NCI-H2227 (cell line): ENCODE measurements around the gene ZMYM4.

Source experiments
- DNase-seq: peaks from one replicate; lab custom pipeline; 2025; ENCODE audit not compliant: unreplicated experiment; lab: John Stamatoyannopoulos, UW

The ZMYM4 gene

GRCh38 chr1:35274197-35274596 lies 5.7 kb downstream of the ZMYM4 start:
- DNase-seq: no peak

DNA sequence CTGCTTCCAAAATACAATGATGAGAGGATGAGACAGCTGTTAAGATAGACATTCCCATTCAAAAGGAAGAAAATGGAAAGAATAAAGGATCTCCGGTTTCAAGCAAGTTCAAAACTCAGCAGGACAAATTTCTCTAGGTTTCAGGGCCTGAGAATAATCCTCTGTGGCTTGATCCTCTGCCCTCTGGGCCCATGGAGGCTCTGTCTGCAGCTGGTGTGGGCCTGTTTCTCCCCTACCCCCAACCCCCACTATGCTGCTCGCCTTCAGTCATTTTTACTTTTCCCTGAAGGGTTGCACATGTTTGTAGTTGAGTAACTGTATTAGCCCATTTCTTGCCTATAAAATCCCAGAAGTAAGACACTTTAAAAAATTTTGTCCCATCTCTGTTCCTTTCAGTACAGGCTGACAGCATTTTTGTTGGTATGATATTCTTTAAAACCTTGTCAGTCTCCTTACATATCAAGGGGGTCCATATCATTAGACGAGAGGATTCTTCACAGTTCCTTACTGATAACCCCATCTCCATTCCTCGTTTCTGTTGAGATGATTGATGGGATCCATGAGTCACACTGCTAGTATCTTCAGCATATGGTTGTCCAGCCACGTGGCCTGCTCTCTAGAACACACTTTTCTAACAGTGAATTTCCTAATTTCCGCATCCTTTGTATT lies 10.5 kb downstream of the ZMYM4 start:
- DNase-seq: no peak

GRCh38 chr1:35279555-35279904 lies 11.0 kb downstream of the ZMYM4 start:
- DNase-seq: no peak

DNA sequence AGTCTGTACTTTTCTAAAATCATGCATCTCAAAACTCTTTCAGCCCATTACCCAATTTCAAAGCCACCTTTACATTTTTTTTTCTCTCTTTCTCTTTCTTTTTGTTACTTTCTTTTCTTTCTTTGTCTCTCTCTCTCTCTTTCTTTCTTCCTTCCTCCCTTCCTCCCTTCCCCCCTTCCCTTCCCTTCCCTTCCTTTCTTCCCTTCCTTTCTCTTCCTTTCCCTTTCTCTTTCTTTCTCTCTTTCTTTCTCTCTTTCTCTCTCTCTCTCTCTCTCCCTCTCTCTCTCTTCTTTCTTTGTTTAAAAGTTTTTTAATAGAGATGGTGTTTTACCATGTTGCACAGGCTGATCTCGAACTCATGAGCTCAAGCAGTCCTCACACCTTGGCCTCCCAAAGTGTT lies 11.5 kb downstream of the ZMYM4 start:
- DNase-seq: no peak

DNA sequence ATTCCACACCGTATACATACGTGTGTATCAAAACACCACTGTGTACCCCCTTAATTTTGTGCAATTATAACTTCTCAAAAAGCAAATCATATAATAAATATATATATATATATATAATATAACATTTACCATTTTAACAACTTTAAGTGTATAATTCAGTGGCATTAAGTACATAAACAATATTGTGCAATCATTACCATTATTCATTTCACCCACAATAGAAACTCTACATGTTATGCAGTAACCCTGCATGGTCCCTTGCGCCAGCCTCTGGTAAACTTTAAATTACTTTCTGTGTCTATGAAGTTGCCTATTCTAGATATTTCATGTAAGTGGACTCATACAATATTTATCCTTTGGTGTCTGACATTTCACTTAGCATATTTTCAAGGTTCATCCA lies 13.1 kb downstream of the ZMYM4 start:
- DNase-seq: no peak

DNA sequence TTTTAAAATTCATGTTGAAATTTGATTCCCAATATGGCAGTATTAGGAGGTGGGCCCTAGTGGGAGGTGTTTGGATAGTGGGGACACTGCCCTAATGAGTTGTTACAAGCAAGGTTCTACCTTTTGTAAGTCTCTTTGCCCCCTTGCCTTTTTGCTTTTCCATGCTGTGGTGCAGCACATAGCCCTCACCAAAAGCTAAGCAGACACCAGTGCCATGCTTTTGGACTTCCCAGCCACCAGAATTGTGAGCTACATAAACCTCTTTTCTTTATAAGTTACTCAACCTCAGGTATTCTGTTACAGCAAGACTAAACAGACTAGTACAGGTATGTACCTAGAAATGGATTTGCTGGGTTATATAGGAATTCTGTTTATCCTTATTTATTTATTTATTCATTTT lies 13.7 kb downstream of the ZMYM4 start:
- no peak for DNase-seq

- no peak for DNase-seq
These were observed 16.3 kb downstream of the ZMYM4 start for GRCh38 chr1:35284852-35285251.

DNA sequence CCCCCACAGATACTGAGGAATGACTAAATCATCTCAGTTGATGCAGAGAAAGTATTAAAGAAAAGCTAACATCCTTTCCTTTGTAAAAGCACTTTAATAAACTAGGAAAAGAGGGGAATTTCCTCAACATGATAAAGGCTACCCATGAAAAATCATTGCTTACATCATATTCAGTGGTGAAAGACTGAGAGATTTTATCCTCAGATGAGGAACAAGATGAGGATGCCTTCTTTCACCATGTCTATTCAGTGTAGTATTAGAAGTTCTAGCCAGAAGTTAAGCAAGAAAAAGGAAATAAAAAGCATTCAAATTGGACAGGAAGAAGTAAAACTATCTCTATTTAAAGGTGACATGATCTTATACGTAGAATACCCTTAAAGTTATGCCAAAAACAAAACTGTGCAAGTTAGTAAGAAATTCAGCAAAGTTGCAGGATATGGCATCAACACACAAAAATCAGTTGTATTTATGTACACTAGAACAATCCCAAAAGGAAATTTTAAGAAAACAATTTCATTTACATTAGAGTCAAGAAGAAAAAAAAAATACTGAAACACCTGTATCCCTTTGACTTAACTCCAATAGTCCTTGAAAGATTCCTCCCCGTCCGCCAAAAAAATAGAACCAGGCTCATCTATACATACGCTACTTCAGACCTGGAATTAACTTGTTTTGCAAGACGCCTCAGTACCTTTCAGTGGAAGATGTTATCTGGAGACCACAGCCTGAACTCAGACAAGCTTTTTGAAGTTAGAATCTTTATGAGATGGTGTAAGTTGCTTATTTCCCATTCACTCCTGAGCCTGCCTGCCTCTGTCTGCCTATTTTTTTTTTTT lies 17.5 kb downstream of the ZMYM4 start:
- DNase-seq: no peak

- DNase-seq: no peak
These were observed 19.5 kb downstream of the ZMYM4 start for GRCh38 chr1:35287807-35288640.

DNA sequence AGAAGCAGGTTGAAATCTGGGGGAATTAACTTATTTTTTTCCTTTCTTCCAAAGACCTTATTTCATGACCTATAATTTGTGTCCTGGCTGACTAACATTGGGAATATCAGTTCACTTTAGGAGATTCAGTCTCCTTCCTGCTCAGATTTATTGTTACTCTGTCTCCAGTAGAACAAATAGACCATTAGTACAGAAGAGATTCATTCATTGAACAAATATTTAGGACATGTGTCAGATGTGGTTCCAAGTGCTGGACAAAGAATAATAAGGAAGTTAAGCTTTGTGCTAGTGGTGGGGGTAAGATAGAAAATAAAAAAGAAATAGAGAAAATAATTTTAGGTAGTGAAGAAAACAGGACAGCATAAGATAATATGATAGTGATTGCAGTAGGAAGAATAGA lies 20.3 kb downstream of the ZMYM4 start:
- no peak for DNase-seq

DNA sequence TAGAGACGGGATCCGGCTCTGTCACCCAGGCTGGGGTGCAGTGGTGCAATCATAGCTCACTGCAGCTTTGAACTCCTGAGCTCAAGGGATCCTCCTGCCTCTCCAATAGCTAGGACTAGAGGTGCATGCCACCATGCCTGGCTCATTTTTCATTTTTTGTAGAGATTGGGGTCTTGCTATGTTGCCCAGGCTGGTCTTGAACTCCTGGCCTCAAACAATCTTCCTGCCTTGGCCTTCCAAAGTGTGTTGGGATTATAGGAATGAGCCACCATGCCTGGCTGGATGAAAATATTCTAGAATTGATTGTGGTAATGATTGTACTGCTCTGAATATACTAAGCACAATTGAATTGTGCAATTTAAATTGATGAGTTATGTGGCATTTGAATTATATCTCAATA lies 21.9 kb downstream of the ZMYM4 start:
- no peak for DNase-seq

DNA sequence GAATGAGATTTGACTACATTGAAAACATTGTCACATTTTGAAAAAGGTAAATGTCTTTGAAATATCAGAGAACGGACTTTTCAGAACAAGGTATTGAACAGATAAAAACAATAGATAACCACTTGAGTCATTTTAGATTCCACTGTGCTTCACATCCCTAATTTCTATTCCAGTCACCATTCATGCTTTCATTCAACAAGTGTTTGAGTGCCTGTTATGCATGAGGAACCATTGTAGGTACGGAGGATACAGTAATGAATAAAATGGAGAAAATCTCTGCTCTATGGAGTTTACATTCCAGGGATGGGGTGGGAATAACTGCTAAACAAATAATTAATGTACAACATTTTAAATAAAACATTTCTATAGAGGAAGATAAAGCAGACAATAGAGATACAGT lies 26.3 kb downstream of the ZMYM4 start:
- DNase-seq: no peak

- DNase-seq: no peak
These were observed 29.4 kb downstream of the ZMYM4 start for GRCh38 chr1:35297886-35298285.

DNA sequence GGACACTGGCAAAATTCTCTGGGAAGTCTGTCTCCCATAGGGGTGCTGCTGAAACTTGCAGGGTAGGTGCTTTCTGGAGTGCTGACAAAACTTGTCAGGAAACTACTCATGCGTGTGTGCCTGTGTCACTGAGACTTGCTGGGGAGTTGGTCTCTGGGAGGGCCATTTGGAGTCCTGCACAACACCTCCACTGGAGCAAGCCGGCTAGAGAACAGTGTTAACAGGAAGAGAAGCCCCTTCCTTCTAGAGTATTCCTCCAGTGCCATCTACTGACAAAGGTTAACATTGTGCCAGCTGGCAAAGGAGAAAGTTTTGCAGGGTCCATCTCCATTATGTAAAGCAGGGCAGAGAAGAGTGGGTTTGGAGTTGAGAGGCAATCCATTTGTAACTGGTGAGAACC lies 30.0 kb downstream of the ZMYM4 start:
- DNase-seq: peak; percentile 44

GRCh38 chr1:35300376-35300775 lies 31.9 kb downstream of the ZMYM4 start:
- no peak for DNase-seq

DNA sequence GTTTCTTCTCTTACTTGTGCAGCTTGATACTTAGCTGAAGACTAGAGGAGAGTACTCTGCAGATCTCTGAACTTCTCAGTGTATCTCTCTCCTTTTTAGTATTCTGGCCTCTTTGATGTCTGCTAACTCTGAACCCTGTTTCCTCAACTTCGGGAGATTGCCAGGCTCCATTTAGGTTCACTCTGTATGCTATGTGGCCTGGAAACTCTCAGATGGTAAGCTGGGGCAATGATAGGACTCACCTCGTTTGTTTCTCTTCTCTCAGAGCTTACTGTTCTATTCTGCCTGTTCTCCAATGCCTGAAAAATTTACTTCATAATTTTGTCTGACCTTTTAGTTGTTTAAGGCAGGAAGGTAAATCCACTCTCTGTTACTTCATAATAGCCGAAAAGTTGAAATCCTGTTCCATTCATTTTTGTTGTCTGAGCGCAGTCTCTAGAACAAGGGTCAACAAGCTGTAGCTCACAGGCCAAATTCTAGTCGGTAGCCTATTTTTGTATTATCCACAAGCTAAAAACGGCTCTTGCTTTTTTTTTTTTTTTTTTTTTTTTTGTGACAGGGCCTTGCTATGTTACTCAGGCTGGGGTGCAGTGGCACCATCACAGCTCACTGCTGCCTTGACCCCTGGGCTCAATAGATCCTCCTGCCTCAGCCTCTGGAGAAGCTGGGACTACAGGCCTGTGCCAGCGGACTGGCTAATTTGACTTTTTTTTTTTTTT lies 33.3 kb downstream of the ZMYM4 start:
- no peak for DNase-seq

DNA sequence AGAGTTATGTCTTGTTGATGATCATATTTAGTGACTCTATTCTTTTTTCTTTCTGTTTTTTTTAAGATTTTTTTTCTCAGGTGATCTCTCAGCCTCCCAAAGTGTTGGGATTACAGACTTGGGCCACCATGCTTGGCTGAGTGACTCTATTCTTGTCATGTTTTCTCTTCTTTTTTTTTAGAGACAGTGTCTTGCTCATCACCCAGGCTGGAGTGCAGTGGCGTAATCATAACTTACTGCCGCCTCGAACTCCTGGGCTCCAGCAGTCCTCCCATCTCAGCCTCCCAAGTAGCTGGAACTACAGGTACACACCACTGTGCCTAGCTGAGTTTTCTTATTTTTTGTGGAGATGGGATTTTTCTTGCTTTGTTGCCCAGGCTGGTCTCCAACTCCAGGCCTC lies 36.9 kb downstream of the ZMYM4 start:
- DNase-seq: no peak

GRCh38 chr1:35315649-35316048 lies 47.1 kb downstream of the ZMYM4 start:
- no peak for DNase-seq

DNA sequence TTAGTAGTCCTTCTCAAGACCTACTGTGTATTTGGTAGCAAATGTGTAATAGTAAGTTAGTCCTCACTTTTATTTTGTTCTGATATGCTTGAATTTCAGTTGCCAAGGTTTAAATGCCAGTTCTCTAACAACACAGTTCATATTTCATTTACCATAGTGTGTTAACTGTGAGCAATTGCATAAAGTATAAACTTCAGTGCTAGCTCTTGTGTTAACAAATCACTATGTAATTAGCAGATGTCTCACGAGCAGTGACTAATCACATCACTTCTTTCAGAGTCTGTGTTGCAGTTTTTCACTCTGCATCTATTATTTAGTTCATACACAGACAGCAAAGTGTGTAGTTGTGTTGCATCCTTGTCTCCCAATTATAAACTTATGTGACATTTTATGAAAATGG lies 47.8 kb downstream of the ZMYM4 start:
- DNase-seq: no peak

GRCh38 chr1:35319988-35320713 lies 51.6 kb downstream of the ZMYM4 start:
- no peak for DNase-seq

DNA sequence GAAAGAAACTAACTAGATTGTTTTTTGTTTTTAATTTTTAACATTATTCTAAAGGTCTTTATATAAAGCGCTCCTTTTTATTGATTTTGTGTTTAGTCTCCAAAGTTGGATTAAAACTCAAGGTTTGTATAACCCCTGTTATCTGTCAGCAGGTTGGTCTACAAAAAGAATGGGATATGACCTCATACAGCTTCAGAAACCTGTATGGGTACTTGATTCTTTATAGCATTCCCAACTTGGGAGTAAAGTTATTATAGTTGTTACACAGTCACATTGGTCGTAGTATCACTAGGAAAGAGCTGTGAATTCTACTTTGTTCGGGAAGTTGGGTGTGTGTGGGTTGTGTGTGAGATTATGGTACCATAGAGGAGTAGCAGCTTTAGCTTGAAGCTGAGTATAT lies 52.4 kb downstream of the ZMYM4 start:
- no peak for DNase-seq
